ENCODE measurements around the gene MYO1B.

MYO1B gene

GRCh38 chr2:191304939-191305875 lies 60.0 kb downstream of the MYO1B start:
- H3K4me1 ChIP-seq (ENCODE audit: control insufficient read depth, insufficient read depth, low read length, unreplicated experiment) = peaks cover 10% of the 10 kb centered on the region
- H3K79me2 ChIP-seq (ENCODE audit: control insufficient read depth, insufficient read depth, low read length, unreplicated experiment) = peaks cover 32% of the 10 kb centered on the region
- no peak overlapping the region for H3K27ac ChIP-seq (ENCODE audit: low read depth, low read length)

GRCh38 chr2:191308026-191308425 lies 62.8 kb downstream of the MYO1B start:
- Histone ChIP-seq H3K79me2 (ENCODE audit: control insufficient read depth, insufficient read depth, low read length, unreplicated experiment) (peaks cover 36% of the 10 kb centered on the region), H3K4me1 (ENCODE audit: control insufficient read depth, insufficient read depth, low read length, unreplicated experiment) (peaks cover 29% of the 10 kb centered on the region)

More at GRCh38 chr2:191304939-191305875, 60.0 kb downstream of the MYO1B start:
- Histone ChIP-seq H3K27me3 (ENCODE audit: insufficient read depth, low read length) (no peaks in the 10 kb centered on the region), H2AFZ (ENCODE audit: low read length, unreplicated experiment) (no peak overlapping the region), H3K36me3 (ENCODE audit: insufficient read depth, low read length) (no peaks in the 10 kb centered on the region; the same call in 1 of the 2 replicates), H3K4me3 (ENCODE audit: low read depth, low read length) (no peak overlapping the region)

DNA sequence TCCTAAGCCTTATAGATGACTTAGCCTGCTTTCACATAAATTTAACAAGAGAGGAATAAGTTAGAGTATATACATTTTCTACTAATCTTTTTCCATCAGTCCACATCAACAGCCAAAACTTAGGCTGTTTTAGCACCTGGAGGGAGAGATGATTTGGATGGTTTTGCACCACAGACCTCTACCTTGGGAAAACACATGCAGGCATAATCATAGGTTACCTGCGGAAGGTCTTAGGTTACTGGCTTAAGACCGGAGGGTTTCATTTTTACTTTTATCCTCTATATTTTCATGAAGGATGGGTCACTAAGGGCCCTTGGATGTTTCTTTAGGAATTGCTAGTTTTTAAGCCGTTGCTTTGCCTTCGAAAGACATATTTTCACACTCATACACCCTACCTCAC lies 66.0 kb downstream of the MYO1B start:
- peaks cover 25% of the 10 kb centered on the region for H3K4me1 ChIP-seq (ENCODE audit: control insufficient read depth, insufficient read depth, low read length, unreplicated experiment)
- peak overlapping the region; percentile 9; the same call in 1 of the 2 replicates for H3K4me3 ChIP-seq (ENCODE audit: low read depth, low read length)
- peaks cover 50% of the 10 kb centered on the region for H3K79me2 ChIP-seq (ENCODE audit: control insufficient read depth, insufficient read depth, low read length, unreplicated experiment)
- H3K27ac ChIP-seq (ENCODE audit: low read depth, low read length) = peak overlapping the region; percentile 54
- no peaks in the 10 kb centered on the region for H3K27me3 ChIP-seq (ENCODE audit: insufficient read depth, low read length)
- no peak overlapping the region for H2AFZ ChIP-seq (ENCODE audit: low read length, unreplicated experiment)
- no peaks in the 10 kb centered on the region for H3K36me3 ChIP-seq (ENCODE audit: insufficient read depth, low read length)

More at GRCh38 chr2:191308026-191308425, 62.8 kb downstream of the MYO1B start:
- H2AFZ ChIP-seq (ENCODE audit: low read length, unreplicated experiment) = no peak overlapping the region
- no peak overlapping the region for H3K4me3 ChIP-seq (ENCODE audit: low read depth, low read length)
- H3K27me3 ChIP-seq (ENCODE audit: insufficient read depth, low read length) = no peaks in the 10 kb centered on the region
- no peak overlapping the region for H3K27ac ChIP-seq (ENCODE audit: low read depth, low read length)
- no peaks in the 10 kb centered on the region; the same call in 1 of the 2 replicates for H3K36me3 ChIP-seq (ENCODE audit: insufficient read depth, low read length)

- H3K27me3 ChIP-seq (ENCODE audit: insufficient read depth, low read length) = no peaks in the 10 kb centered on the region
- peak overlapping the region; percentile 54 for H3K27ac ChIP-seq (ENCODE audit: low read depth, low read length)
- H3K79me2 ChIP-seq (ENCODE audit: control insufficient read depth, insufficient read depth, low read length, unreplicated experiment) = peaks cover 52% of the 10 kb centered on the region
- no peak overlapping the region for H2AFZ ChIP-seq (ENCODE audit: low read length, unreplicated experiment)
- peaks cover 25% of the 10 kb centered on the region for H3K4me1 ChIP-seq (ENCODE audit: control insufficient read depth, insufficient read depth, low read length, unreplicated experiment)
- peak overlapping the region; percentile 9; the same call in 1 of the 2 replicates for H3K4me3 ChIP-seq (ENCODE audit: low read depth, low read length)
- no peaks in the 10 kb centered on the region for H3K36me3 ChIP-seq (ENCODE audit: insufficient read depth, low read length)
Measured at GRCh38 chr2:191311627-191312026, 66.4 kb downstream of the MYO1B start.

GRCh38 chr2:191312163-191312562 lies 67.0 kb downstream of the MYO1B start:
- Histone ChIP-seq H3K27ac (ENCODE audit: low read depth, low read length) (peak overlapping the region; percentile 54), H3K36me3 (ENCODE audit: insufficient read depth, low read length) (no peaks in the 10 kb centered on the region), H2AFZ (ENCODE audit: low read length, unreplicated experiment) (no peak overlapping the region), H3K79me2 (ENCODE audit: control insufficient read depth, insufficient read depth, low read length, unreplicated experiment) (peaks cover 56% of the 10 kb centered on the region), H3K27me3 (ENCODE audit: insufficient read depth, low read length) (no peaks in the 10 kb centered on the region), H3K4me1 (ENCODE audit: control insufficient read depth, insufficient read depth, low read length, unreplicated experiment) (peaks cover 25% of the 10 kb centered on the region), H3K4me3 (ENCODE audit: low read depth, low read length) (no peak overlapping the region)

DNA sequence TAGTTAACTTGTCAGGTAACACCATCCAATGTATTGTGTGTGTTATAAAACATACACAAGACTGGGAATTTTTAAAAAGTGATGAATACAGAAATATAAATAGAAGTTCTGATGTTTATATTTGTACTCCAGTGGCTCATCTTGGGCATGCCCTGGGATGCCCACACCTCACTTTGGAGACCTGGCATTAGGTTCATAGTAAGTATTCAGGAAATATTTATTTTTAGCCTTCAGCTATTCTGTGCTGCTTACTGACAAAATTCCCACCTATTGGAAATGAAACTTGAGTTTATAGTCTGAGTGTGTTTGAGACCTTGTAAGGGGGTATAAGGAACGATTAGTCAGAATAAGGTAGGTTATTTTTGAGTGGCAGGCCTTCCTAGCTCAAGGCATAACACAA lies 67.5 kb downstream of the MYO1B start:
- no peak overlapping the region for H2AFZ ChIP-seq (ENCODE audit: low read length, unreplicated experiment)
- peak overlapping the region; percentile 54; the same call in 1 of the 2 replicates for H3K27ac ChIP-seq (ENCODE audit: low read depth, low read length)
- H3K4me3 ChIP-seq (ENCODE audit: low read depth, low read length) = no peak overlapping the region
- no peaks in the 10 kb centered on the region for H3K36me3 ChIP-seq (ENCODE audit: insufficient read depth, low read length)
- H3K27me3 ChIP-seq (ENCODE audit: insufficient read depth, low read length) = no peaks in the 10 kb centered on the region
- peaks cover 57% of the 10 kb centered on the region for H3K79me2 ChIP-seq (ENCODE audit: control insufficient read depth, insufficient read depth, low read length, unreplicated experiment)
- peaks cover 26% of the 10 kb centered on the region for H3K4me1 ChIP-seq (ENCODE audit: control insufficient read depth, insufficient read depth, low read length, unreplicated experiment)

DNA sequence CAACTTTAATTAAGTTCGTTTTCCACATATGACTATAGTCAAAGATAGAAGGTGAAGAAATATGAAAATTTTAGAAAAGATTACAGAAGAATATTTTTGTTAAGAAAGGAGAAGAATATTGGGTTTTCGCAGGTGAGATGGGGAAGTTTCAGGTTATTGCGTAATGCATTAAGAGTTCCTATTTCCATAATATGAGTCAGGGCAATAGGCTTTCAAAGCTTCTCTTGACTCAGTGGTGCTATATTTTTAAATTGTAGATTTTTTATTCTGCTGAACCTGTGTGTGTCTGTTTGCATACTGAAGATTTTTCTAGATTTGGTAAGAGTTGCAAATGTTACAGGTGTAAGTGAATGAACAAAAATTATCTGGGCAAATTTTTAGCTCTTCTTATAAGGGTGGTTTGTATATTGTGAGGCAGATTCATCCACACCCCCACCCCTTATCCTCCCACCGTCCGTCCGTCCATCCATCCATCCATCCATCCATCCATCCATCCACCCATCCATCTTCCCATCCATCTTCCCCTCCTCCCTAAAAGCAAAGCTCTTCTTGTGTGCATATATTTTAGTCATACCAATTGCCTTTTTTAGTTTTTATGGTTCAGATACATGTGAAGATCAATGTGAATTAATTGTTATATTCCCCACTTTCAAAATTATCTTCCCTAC lies 69.6 kb downstream of the MYO1B start:
- H3K36me3 ChIP-seq (ENCODE audit: insufficient read depth, low read length) = no peaks in the 10 kb centered on the region
- peaks cover 48% of the 10 kb centered on the region for H3K4me1 ChIP-seq (ENCODE audit: control insufficient read depth, insufficient read depth, low read length, unreplicated experiment)
- H3K79me2 ChIP-seq (ENCODE audit: control insufficient read depth, insufficient read depth, low read length, unreplicated experiment) = peaks cover 61% of the 10 kb centered on the region
- no peaks in the 10 kb centered on the region for H3K27me3 ChIP-seq (ENCODE audit: insufficient read depth, low read length)
- no peak overlapping the region for H2AFZ ChIP-seq (ENCODE audit: low read length, unreplicated experiment)
- H3K4me3 ChIP-seq (ENCODE audit: low read depth, low read length) = no peak overlapping the region
- H3K27ac ChIP-seq (ENCODE audit: low read depth, low read length) = no peak overlapping the region

DNA sequence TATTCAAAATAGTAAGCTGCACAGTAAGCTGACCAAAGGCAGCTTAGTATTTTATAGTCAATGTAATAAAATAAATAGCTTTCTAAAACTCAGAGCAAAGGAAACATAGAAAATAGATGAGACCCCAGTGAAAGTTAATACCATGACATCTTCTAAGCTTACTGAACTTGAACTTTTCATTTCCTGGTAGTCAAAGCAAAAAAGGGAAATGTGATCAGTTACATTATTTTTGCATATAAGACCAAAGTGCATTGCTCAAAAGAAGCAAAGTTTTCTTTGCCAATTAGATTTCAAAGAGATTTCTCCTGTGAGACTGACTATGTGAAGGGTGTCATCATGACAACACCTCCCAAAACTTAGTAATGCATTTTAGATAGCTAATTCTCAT lies 70.2 kb downstream of the MYO1B start:
- Histone ChIP-seq H3K27ac (ENCODE audit: low read depth, low read length) (no peak overlapping the region), H3K79me2 (ENCODE audit: control insufficient read depth, insufficient read depth, low read length, unreplicated experiment) (peaks cover 65% of the 10 kb centered on the region), H3K27me3 (ENCODE audit: insufficient read depth, low read length) (no peaks in the 10 kb centered on the region), H3K36me3 (ENCODE audit: insufficient read depth, low read length) (no peaks in the 10 kb centered on the region), H3K4me3 (ENCODE audit: low read depth, low read length) (no peak overlapping the region), H3K4me1 (ENCODE audit: control insufficient read depth, insufficient read depth, low read length, unreplicated experiment) (peaks cover 51% of the 10 kb centered on the region), H2AFZ (ENCODE audit: low read length, unreplicated experiment) (no peak overlapping the region)

GRCh38 chr2:191316246-191316994 lies 71.2 kb downstream of the MYO1B start:
- no peaks in the 10 kb centered on the region for H3K36me3 ChIP-seq (ENCODE audit: insufficient read depth, low read length)
- no peak overlapping the region for H3K27ac ChIP-seq (ENCODE audit: low read depth, low read length)
- no peak overlapping the region for H3K4me3 ChIP-seq (ENCODE audit: low read depth, low read length)
- H3K4me1 ChIP-seq (ENCODE audit: control insufficient read depth, insufficient read depth, low read length, unreplicated experiment) = peaks cover 41% of the 10 kb centered on the region
- peaks cover 72% of the 10 kb centered on the region for H3K79me2 ChIP-seq (ENCODE audit: control insufficient read depth, insufficient read depth, low read length, unreplicated experiment)
- H2AFZ ChIP-seq (ENCODE audit: low read length, unreplicated experiment) = no peak overlapping the region
- H3K27me3 ChIP-seq (ENCODE audit: insufficient read depth, low read length) = no peaks in the 10 kb centered on the region

DNA sequence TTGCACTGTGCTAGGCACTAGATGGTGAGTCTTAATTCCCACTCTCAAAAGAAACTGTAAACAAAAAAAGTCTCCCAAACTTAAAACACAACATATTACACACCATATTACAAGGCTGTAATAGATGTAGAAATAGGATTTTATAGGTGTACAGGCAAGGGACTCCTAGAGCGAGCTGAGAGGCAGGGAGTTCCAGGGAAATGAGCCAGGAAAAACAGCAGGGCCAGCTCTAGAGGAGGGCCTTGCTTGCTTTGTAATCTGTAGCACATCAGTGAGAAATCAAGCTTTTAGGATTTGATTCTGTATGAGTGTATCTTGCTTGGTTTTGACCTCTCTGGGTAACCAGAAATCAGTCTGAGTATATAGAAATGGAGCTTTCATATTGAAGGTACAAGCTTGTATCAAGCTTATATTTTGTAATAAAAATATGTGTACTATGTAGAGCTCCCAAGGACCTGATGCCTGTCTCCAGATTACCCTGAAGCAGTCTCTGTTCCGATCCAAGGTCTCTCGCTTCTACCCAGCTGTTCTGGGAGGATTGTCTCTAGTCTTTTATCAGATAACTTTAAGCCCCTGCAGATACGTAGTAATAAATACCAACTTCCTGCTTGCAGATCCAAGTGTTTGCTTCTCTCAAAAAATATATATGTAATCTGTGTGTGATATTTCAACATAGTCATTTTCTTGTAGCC lies 73.0 kb downstream of the MYO1B start:
- peaks cover 71% of the 10 kb centered on the region for H3K79me2 ChIP-seq (ENCODE audit: control insufficient read depth, insufficient read depth, low read length, unreplicated experiment)
- H3K4me3 ChIP-seq (ENCODE audit: low read depth, low read length) = no peak overlapping the region
- no peak overlapping the region for H2AFZ ChIP-seq (ENCODE audit: low read length, unreplicated experiment)
- peaks cover 46% of the 10 kb centered on the region for H3K4me1 ChIP-seq (ENCODE audit: control insufficient read depth, insufficient read depth, low read length, unreplicated experiment)
- no peaks in the 10 kb centered on the region for H3K36me3 ChIP-seq (ENCODE audit: insufficient read depth, low read length)
- H3K27ac ChIP-seq (ENCODE audit: low read depth, low read length) = peak overlapping the region; percentile 85
- H3K27me3 ChIP-seq (ENCODE audit: insufficient read depth, low read length) = no peaks in the 10 kb centered on the region
